HUES48 (cell line): Measurements from ENCODE around the gene HS3ST3B1.

ENCODE experiments used
- H3K27ac ChIP-seq: one replicate; pipeline ENCODE4 v1.7.0; 2013; ENCODE audit warnings: low read depth, low read length, inconsistent platforms
- H3K27me3 ChIP-seq: 2 replicates; pipeline ENCODE4 v1.6.1; 2013; ENCODE audit warnings: mild to moderate bottlenecking, low read length; ENCODE audit not compliant: control insufficient read depth, insufficient read depth
- H3K36me3 ChIP-seq: 2 replicates; pipeline ENCODE4 v1.6.1; 2013; ENCODE audit warnings: low read length; ENCODE audit not compliant: control insufficient read depth, insufficient read depth
- H3K4me1 ChIP-seq: 2 replicates; pipeline ENCODE4 v1.6.1; 2013; ENCODE audit warnings: mild to moderate bottlenecking, low read length; ENCODE audit not compliant: control insufficient read depth, insufficient read depth
- H3K4me3 ChIP-seq: 2 replicates; pipeline ENCODE4 v1.5.1; 2013; ENCODE audit warnings: mild to moderate bottlenecking, low read depth, low read length
- H3K9ac ChIP-seq: 2 replicates; pipeline ENCODE4 v1.6.1; 2013; ENCODE audit warnings: mild to moderate bottlenecking, low read depth, low read length, moderate library complexity
- H3K9me3 ChIP-seq: 2 replicates; pipeline ENCODE4 v1.6.1; 2013; ENCODE audit warnings: low read length; ENCODE audit not compliant: control insufficient read depth, insufficient read depth

The HS3ST3B1 gene

GRCh38 chr17:14296166-14296910 is 4.5 kb upstream of the HS3ST3B1 start:
- Histone ChIP-seq H3K27me3 (peaks cover 64% of the 10 kb centered on the region), H3K4me3 (peak overlapping the region; percentile 63)

GRCh38 chr17:14297161-14297851 is 3.6 kb upstream of the HS3ST3B1 start:
- peaks cover 72% of the 10 kb centered on the region for H3K27me3 ChIP-seq
- no peaks in the 10 kb centered on the region for H3K36me3 ChIP-seq
- no peaks in the 10 kb centered on the region for H3K9me3 ChIP-seq
- no peak overlapping the region for H3K27ac ChIP-seq
- peaks cover 25% of the 10 kb centered on the region for H3K4me1 ChIP-seq
- 0 out of 2 replicates have a peak overlapping the region, but pooled peaks have one; percentile 22 for H3K9ac ChIP-seq
- peak overlapping the region; percentile 63 for H3K4me3 ChIP-seq

More at GRCh38 chr17:14296166-14296910, 4.5 kb upstream of the HS3ST3B1 start:
- no peaks in the 10 kb centered on the region for H3K9me3 ChIP-seq
- peaks cover 25% of the 10 kb centered on the region for H3K4me1 ChIP-seq
- no peak overlapping the region for H3K9ac ChIP-seq
- H3K36me3 ChIP-seq, result no peaks in the 10 kb centered on the region
- no peak overlapping the region for H3K27ac ChIP-seq

- Histone ChIP-seq H3K27me3 (peaks cover 83% of the 10 kb centered on the region), H3K9ac (no peak overlapping the region), H3K9me3 (no peaks in the 10 kb centered on the region), H3K36me3 (no peaks in the 10 kb centered on the region), H3K4me1 (peaks cover 29% of the 10 kb centered on the region), H3K27ac (no peak overlapping the region), H3K4me3 (peak overlapping the region; percentile 63)
Measured at GRCh38 chr17:14298221-14298946, 2.5 kb upstream of the HS3ST3B1 start.

- Histone ChIP-seq H3K4me3 (peak overlapping the region; percentile 63), H3K27me3 (peaks cover 88% of the 10 kb centered on the region), H3K9ac (no peak overlapping the region), H3K36me3 (no peaks in the 10 kb centered on the region), H3K4me1 (peaks cover 33% of the 10 kb centered on the region), H3K27ac (no peak overlapping the region), H3K9me3 (no peaks in the 10 kb centered on the region)
Measured at GRCh38 chr17:14298947-14299279, 2.0 kb upstream of the HS3ST3B1 start.

GRCh38 chr17:14299280-14300141 is 1.4 kb upstream of the HS3ST3B1 start:
- no peaks in the 10 kb centered on the region for H3K9me3 ChIP-seq
- no peaks in the 10 kb centered on the region for H3K36me3 ChIP-seq
- peak overlapping the region; percentile 63 for H3K4me3 ChIP-seq
- peaks cover 36% of the 10 kb centered on the region for H3K4me1 ChIP-seq
- no peak overlapping the region for H3K27ac ChIP-seq
- peaks cover 91% of the 10 kb centered on the region for H3K27me3 ChIP-seq
- H3K9ac ChIP-seq, result no peak overlapping the region

GRCh38 chr17:14301279-14302090 is 604 bp downstream of the HS3ST3B1 start:
- Histone ChIP-seq H3K9ac (peak overlapping the region; percentile 32; the same call in 1 of the 2 replicates), H3K36me3 (no peaks in the 10 kb centered on the region), H3K27me3 (peaks cover 90% of the 10 kb centered on the region), H3K4me3 (peak overlapping the region; percentile 77), H3K9me3 (no peaks in the 10 kb centered on the region), H3K4me1 (peaks cover 55% of the 10 kb centered on the region), H3K27ac (peak overlapping the region; percentile 43)

GRCh38 chr17:14302091-14302430 is 1.2 kb downstream of the HS3ST3B1 start:
- Histone ChIP-seq H3K4me1 (peaks cover 57% of the 10 kb centered on the region), H3K9me3 (no peaks in the 10 kb centered on the region), H3K9ac (peak overlapping the region; percentile 32; the same call in 1 of the 2 replicates), H3K27ac (no peak overlapping the region), H3K27me3 (peaks cover 84% of the 10 kb centered on the region), H3K4me3 (peak overlapping the region; percentile 77), H3K36me3 (no peaks in the 10 kb centered on the region)

GRCh38 chr17:14302431-14303099 is 1.7 kb downstream of the HS3ST3B1 start:
- Histone ChIP-seq H3K27ac (no peak overlapping the region), H3K4me1 (peaks cover 62% of the 10 kb centered on the region), H3K9ac (no peak overlapping the region), H3K9me3 (no peaks in the 10 kb centered on the region), H3K36me3 (no peaks in the 10 kb centered on the region), H3K4me3 (peak overlapping the region; percentile 77), H3K27me3 (peaks cover 79% of the 10 kb centered on the region)

GRCh38 chr17:14303343-14304221 is 2.7 kb downstream of the HS3ST3B1 start:
- Histone ChIP-seq H3K4me3 (peak overlapping the region; percentile 77), H3K9me3 (no peaks in the 10 kb centered on the region), H3K27ac (no peak overlapping the region), H3K36me3 (no peaks in the 10 kb centered on the region), H3K27me3 (peaks cover 69% of the 10 kb centered on the region), H3K4me1 (peaks cover 63% of the 10 kb centered on the region), H3K9ac (no peak overlapping the region)
